ENCODE measurements around the gene MFAP5. TPM values are rescaled to one million over a fixed set of nuclear protein-coding genes. Genes with fewer than 3 reads are reported as not detected.

Gene MFAP5, protein sequence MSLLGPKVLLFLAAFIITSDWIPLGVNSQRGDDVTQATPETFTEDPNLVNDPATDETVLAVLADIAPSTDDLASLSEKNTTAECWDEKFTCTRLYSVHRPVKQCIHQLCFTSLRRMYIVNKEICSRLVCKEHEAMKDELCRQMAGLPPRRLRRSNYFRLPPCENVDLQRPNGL
- total RNA-seq (2014; rRNA removed) = not detected in 2 replicates
- Bru-seq, nascent RNA = percentile 8 among the genes with signal in this experiment
- percentile 5 among the genes with signal in this experiment for BruChase-seq, experiment 1, labeled RNA remaining after a 6-hour chase
- not detected for BruChase-seq, experiment 2, labeled RNA remaining after a 2-hour chase
- long read RNA-seq = 0 reads

DNA sequence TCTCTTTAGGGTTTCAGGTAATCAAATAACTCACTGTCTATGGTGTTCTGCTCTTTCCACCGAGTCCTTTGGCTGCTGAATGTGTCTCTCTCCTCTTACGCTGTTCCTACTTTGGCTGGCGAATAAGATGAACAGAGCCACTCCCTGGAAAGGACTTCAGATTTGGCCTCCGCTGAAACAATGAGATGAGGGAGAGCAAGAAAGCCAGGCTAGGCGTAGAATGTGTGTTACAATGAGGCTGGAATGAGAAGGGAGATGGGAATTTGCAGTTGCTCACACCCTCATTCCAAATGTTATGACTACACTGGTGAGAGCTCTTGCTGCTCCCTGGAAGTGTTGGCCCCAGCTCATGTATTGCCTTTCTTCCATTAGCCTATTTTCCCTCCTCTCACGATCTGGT is at the start of gene MFAP5:
MFAP5 (minus strand) TSS at position 234 of the 400 bp plus-strand sequence. CDS start 722 bp downstream, outside the sequence.
- BruUV-seq (replicated peaks) = no TSS peak
- H3K9me2 ChIP-seq (replicated peaks; ENCODE audit: low read length) = no peaks in the 10 kb centered on the region
- TF ChIP-seq EZH2 (IDR thresholded peaks at IDR 0.05; ENCODE audit: low read length, unreplicated experiment) = no peak
- no peak for TF ChIP-seq EZH2phosphoT487 (IDR thresholded peaks at IDR 0.05; ENCODE audit: borderline replicate concordance, low read length)
- TF ChIP-seq, protein P1, sequence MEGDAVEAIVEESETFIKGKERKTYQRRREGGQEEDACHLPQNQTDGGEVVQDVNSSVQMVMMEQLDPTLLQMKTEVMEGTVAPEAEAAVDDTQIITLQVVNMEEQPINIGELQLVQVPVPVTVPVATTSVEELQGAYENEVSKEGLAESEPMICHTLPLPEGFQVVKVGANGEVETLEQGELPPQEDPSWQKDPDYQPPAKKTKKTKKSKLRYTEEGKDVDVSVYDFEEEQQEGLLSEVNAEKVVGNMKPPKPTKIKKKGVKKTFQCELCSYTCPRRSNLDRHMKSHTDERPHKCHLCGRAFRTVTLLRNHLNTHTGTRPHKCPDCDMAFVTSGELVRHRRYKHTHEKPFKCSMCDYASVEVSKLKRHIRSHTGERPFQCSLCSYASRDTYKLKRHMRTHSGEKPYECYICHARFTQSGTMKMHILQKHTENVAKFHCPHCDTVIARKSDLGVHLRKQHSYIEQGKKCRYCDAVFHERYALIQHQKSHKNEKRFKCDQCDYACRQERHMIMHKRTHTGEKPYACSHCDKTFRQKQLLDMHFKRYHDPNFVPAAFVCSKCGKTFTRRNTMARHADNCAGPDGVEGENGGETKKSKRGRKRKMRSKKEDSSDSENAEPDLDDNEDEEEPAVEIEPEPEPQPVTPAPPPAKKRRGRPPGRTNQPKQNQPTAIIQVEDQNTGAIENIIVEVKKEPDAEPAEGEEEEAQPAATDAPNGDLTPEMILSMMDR (conservative IDR thresholded peaks at IDR 0.05; ENCODE audit: low read depth, low read length) = no peak
- no peak within 1 kb of the TSS for H3K9ac ChIP-seq (ENCODE audit: low read length)
- H2AFZ ChIP-seq (ENCODE audit: low read length) = no peak within 1 kb of the TSS
- H3K79me2 ChIP-seq (ENCODE audit: low read length) = no peaks in the 10 kb centered on the region
- no peak within 1 kb of the TSS for H3K4me3 ChIP-seq (ENCODE audit: low read length)
- intact Hi-C loops (cut with micrococcal nuclease) = no loop called here
- H4K20me1 ChIP-seq (ENCODE audit: low read length) = no peaks in the 10 kb centered on the region
- H3K4me1 ChIP-seq (ENCODE audit: insufficient read depth, low read length) = no peaks in the 10 kb centered on the region
- no peak for ATAC-seq
- H3K27me3 ChIP-seq (ENCODE audit: low read length) = peaks cover 22% of the 10 kb centered on the region
- CTCF ChIA-PET = no interaction called here
- no peaks in the 10 kb centered on the region for H3K36me3 ChIP-seq (ENCODE audit: low read depth, low read length)
- H3K4me2 ChIP-seq (ENCODE audit: low read length) = no peak within 1 kb of the TSS
- H3F3A ChIP-seq (ENCODE audit: low read length, unreplicated experiment) = no peaks in the 10 kb centered on the region
- no peaks in the 10 kb centered on the region for H3K9me3 ChIP-seq (ENCODE audit: low read length)
- H3K27ac ChIP-seq (ENCODE audit: low read length) = no peak within 1 kb of the TSS
- POLR2A ChIA-PET (ENCODE audit: unreplicated experiment) = no interaction called here
- no peak for DNase-seq

DNA sequence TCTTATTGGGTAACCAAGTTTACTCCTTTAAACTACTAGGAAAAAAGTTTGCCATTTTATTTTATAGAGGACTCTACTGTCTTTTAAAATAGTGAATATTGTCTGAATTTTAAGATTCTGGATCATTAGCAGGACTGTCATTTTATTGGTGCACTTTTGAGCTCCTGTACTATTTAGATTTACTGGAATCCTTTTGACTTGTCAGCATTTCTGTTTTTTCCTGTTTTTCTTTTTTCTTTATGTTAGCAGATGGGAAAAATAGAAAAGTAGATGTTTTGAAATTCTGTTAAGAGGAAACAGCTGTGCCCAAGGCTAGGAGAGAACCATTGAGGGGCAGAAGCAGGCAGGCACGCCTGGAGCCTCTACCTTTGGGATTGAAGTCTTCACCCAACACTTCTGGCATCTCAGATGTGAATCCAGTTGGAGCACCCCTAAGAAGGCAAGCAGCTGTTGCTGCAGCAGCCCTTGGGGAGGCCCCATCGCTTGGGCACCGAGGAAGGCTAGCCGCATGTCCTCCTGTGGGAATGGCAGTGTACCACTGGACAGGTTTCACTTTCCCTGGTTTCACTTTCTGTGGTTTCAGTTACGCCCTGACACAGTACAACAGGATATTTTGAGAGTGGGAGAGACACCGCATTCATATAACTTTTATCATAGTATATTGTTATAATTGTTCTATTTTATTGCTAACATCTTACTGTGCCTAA is 46.7 kb upstream of the MFAP5 start:
- no peak overlapping the region for H3K27ac ChIP-seq (ENCODE audit: low read length)
- H3K9me2 ChIP-seq (replicated peaks; ENCODE audit: low read length) = no peaks in the 10 kb centered on the region
- ChIA-PET POLR2A (ENCODE audit: unreplicated experiment) (no interaction called here), CTCF (no interaction called here)
- intact Hi-C loops (cut with micrococcal nuclease) = no loop called here
- H4K20me1 ChIP-seq (ENCODE audit: low read length) = no peaks in the 10 kb centered on the region
- no peak overlapping the region for H3K4me2 ChIP-seq (ENCODE audit: low read length)
- no peaks in the 10 kb centered on the region for H3K9me3 ChIP-seq (ENCODE audit: low read length)
- H3K27me3 ChIP-seq (ENCODE audit: low read length) = no peaks in the 10 kb centered on the region
- no TSS peak for BruUV-seq (replicated peaks)
- TF ChIP-seq EZH2phosphoT487 (IDR thresholded peaks at IDR 0.05; ENCODE audit: borderline replicate concordance, low read length) = no peak
- TF ChIP-seq EZH2 (IDR thresholded peaks at IDR 0.05; ENCODE audit: low read length, unreplicated experiment) = no peak
- no peak overlapping the region for H2AFZ ChIP-seq (ENCODE audit: low read length)
- H3K9ac ChIP-seq (ENCODE audit: low read length) = no peak overlapping the region
- H3K36me3 ChIP-seq (ENCODE audit: low read depth, low read length) = no peaks in the 10 kb centered on the region
- no peaks in the 10 kb centered on the region for H3K79me2 ChIP-seq (ENCODE audit: low read length)
- no peaks in the 10 kb centered on the region for H3K4me1 ChIP-seq (ENCODE audit: insufficient read depth, low read length)
- H3K4me3 ChIP-seq (ENCODE audit: low read length) = no peak overlapping the region
- ATAC-seq (no peak), DNase-seq (no peak)
- H3F3A ChIP-seq (ENCODE audit: low read length, unreplicated experiment) = no peaks in the 10 kb centered on the region

DNA sequence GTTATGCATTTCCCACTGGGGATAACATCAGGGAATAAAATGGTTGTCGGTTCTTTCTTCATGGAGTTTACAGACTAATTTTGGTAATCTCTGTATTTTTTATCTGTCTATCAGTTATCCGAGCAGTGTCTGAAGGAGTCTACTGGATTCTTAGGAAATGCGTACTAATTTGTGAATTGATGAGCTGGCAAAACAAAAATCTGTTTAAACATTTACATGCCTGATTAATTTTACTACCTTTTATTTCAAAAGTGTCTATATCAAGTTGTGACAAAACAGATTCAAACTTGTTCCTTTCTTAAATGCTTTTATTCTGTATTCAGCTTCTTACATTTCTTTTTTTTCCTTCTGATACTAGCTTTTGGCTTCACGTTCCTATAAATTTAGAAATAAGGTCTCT is 39.5 kb upstream of the MFAP5 start:
- Histone ChIP-seq H3K27ac (ENCODE audit: low read length) (no peak overlapping the region), H3K4me3 (ENCODE audit: low read length) (no peak overlapping the region), H4K20me1 (ENCODE audit: low read length) (no peaks in the 10 kb centered on the region), H3K27me3 (ENCODE audit: low read length) (peaks cover 25% of the 10 kb centered on the region), H3K4me1 (ENCODE audit: insufficient read depth, low read length) (no peaks in the 10 kb centered on the region; the same call in 1 of the 2 replicates), H3K4me2 (ENCODE audit: low read length) (no peak overlapping the region), H3K9me3 (ENCODE audit: low read length) (no peaks in the 10 kb centered on the region), H3K9me2 (replicated peaks; ENCODE audit: low read length) (no peaks in the 10 kb centered on the region), H3F3A (ENCODE audit: low read length, unreplicated experiment) (no peaks in the 10 kb centered on the region), H3K9ac (ENCODE audit: low read length) (no peak overlapping the region), H3K36me3 (ENCODE audit: low read depth, low read length) (no peaks in the 10 kb centered on the region), H2AFZ (ENCODE audit: low read length) (no peak overlapping the region), H3K79me2 (ENCODE audit: low read length) (no peaks in the 10 kb centered on the region)
- no peak for DNase-seq
- TF ChIP-seq EZH2phosphoT487 (IDR thresholded peaks at IDR 0.05; ENCODE audit: borderline replicate concordance, low read length) = no peak
- no peak for TF ChIP-seq EZH2 (IDR thresholded peaks at IDR 0.05; ENCODE audit: low read length, unreplicated experiment)
- TF ChIP-seq, protein P1 (conservative IDR thresholded peaks at IDR 0.05; ENCODE audit: low read depth, low read length) = no peak
- no TSS peak for BruUV-seq (replicated peaks)
- ATAC-seq = no peak
- ChIA-PET CTCF (no interaction called here), POLR2A (ENCODE audit: unreplicated experiment) (no interaction called here)
- intact Hi-C loops (cut with micrococcal nuclease) = no loop called here

All from PC-3 (cell line).